Mammary epithelial cell (primary cell): Measurements from ENCODE around the gene ZSWIM8.

Experiments
- EZH2 ChIP-seq: IDR thresholded peaks from 2 replicates; pipeline ENCODE4 v1.6.1; 2012; ENCODE audit warnings: low read length, inconsistent platforms, borderline replicate concordance
- TF ChIP-seq, protein P1 (sequence below), 2 donors: IDR thresholded peaks in 1 of 2; conservative IDR thresholded peaks in 1 of 2; 2 replicates each; pipeline ENCODE4 v1.5.1; 2011 to 2012; ENCODE audit warnings: inconsistent platforms in 2 of 2, low read length in 2 of 2, mild to moderate bottlenecking in 2 of 2, control low read depth in 1 of 2, low read depth in 1 of 2; ENCODE audit not compliant: insufficient read depth in 1 of 2; ENCODE audit errors: extremely low read depth in 1 of 2

- TF ChIP-seq, protein P1, sequence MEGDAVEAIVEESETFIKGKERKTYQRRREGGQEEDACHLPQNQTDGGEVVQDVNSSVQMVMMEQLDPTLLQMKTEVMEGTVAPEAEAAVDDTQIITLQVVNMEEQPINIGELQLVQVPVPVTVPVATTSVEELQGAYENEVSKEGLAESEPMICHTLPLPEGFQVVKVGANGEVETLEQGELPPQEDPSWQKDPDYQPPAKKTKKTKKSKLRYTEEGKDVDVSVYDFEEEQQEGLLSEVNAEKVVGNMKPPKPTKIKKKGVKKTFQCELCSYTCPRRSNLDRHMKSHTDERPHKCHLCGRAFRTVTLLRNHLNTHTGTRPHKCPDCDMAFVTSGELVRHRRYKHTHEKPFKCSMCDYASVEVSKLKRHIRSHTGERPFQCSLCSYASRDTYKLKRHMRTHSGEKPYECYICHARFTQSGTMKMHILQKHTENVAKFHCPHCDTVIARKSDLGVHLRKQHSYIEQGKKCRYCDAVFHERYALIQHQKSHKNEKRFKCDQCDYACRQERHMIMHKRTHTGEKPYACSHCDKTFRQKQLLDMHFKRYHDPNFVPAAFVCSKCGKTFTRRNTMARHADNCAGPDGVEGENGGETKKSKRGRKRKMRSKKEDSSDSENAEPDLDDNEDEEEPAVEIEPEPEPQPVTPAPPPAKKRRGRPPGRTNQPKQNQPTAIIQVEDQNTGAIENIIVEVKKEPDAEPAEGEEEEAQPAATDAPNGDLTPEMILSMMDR (conservative IDR thresholded peaks at IDR 0.05 in 1 of 2, IDR thresholded peaks at IDR 0.05 in 1 of 2; ENCODE audit: extremely low read depth in 1 of 2, insufficient read depth in 1 of 2, low read depth in 1 of 2, low read length in 2 of 2): no peak
- TF ChIP-seq EZH2: no peak
These were observed 55.6 kb downstream of the ZSWIM8 start for GRCh38 chr10:73841061-73841421.
